NB4 (cell line): ENCODE data around the gene XRCC5.

ENCODE experiments used
- DNase-seq: peaks from one replicate; pipeline ENCODE4 v3.0.0; 2010; ENCODE audit warnings: low read depth
- H3K4me3 ChIP-seq: one replicate; pipeline ENCODE4 v1.5.1; 2011; ENCODE audit warnings: mild to moderate bottlenecking, low read depth, low read length, moderate library complexity
- CTCF ChIP-seq: IDR thresholded peaks from one replicate; pipeline ENCODE4 v1.5.1; 2012; ENCODE audit warnings: low read depth, low read length
- MAX ChIP-seq: IDR thresholded peaks from 2 replicates; pipeline ENCODE4 v1.6.1; 2011; ENCODE audit warnings: low read depth, low read length
- MYC ChIP-seq: IDR thresholded peaks from 2 replicates; pipeline ENCODE4 v1.6.1; 2011; ENCODE audit warnings: low read depth, low read length
- POLR2A ChIP-seq: IDR thresholded peaks from 2 replicates; pipeline ENCODE4 v1.6.1; 2011; ENCODE audit warnings: mild to moderate bottlenecking; ENCODE audit not compliant: insufficient read length; ENCODE audit errors: extremely low read depth

Gene XRCC5

GRCh38 chr2:216220976-216221375 is 111.8 kb downstream of the XRCC5 start:
- no peak overlapping the region for H3K4me3 ChIP-seq

GRCh38 chr2:216221811-216222210 is 112.7 kb downstream of the XRCC5 start:
- peak; percentile 51 for DNase-seq
- TF ChIP-seq MYC (no peak), MAX (no peak), POLR2A (no peak), CTCF (no peak)
- H3K4me3 ChIP-seq, result no peak overlapping the region

More at GRCh38 chr2:216220976-216221375, 111.8 kb downstream of the XRCC5 start:
- DNase-seq, result no peak
- TF ChIP-seq POLR2A (no peak), MAX (no peak), MYC (no peak), CTCF (no peak)

GRCh38 chr2:216222650-216223352 is 113.7 kb downstream of the XRCC5 start:
- H3K4me3 ChIP-seq, result no peak overlapping the region
- peak; percentile 32 for TF ChIP-seq CTCF
- TF ChIP-seq MAX, result no peak
- peak; percentile 18 for DNase-seq

- no peak for TF ChIP-seq MAX
- H3K4me3 ChIP-seq, result no peak overlapping the region
- DNase-seq, result no peak
Measured at GRCh38 chr2:216224388-216224787, 115.2 kb downstream of the XRCC5 start.

GRCh38 chr2:216229277-216229914 is 120.2 kb downstream of the XRCC5 start:
- DNase-seq, result no peak
- TF ChIP-seq MYC (no peak), MAX (no peak), CTCF (no peak), POLR2A (no peak)
- H3K4me3 ChIP-seq, result no peak overlapping the region

GRCh38 chr2:216231867-216232266 is 122.7 kb downstream of the XRCC5 start:
- TF ChIP-seq CTCF (no peak), POLR2A (no peak), MYC (no peak), MAX (no peak)
- no peak overlapping the region for H3K4me3 ChIP-seq
- no peak for DNase-seq
